ENCODE data around the gene CRCP. TPM values are rescaled to one million over a fixed set of nuclear protein-coding genes. Genes with fewer than 3 reads are reported as not detected.
"Not testable (repeated sequence)": the region's sequence is repeated elsewhere in the genome, so short reads cannot be mapped to it uniquely, and the experiment has no call there.

The CRCP gene
- total RNA-seq, 2 donors from 2014 or later, result 17.4 to 19.1 TPM

GRCh38 chr7:66105263-66105748 lies 9.3 kb upstream of the CRCP start:
- Histone ChIP-seq H3K9me3 (no peaks in the 10 kb centered on the region), H3K4me1 (peaks cover 6% of the 10 kb centered on the region), H3K27ac (no peak overlapping the region), H3K4me3 (no peak overlapping the region), H3K27me3 (no peaks in the 10 kb centered on the region), H3K36me3 (replicated peaks in 1 of 2; ENCODE audit: insufficient read depth in 1 of 2, low read depth in 2 of 2) (no peaks in the 10 kb centered on the region)
- no peak for ATAC-seq
- DNase-seq, result no peak
- intact Hi-C loops (cut with DNase I), result no loop called here
- TF ChIP-seq CTCF (IDR thresholded peaks at IDR 0.05), result no peak
- no peak for TF ChIP-seq POLR2A (IDR thresholded peaks at IDR 0.05)
- 95 to 98% methylated on average over 4 to 5 of the region's 5 CpGs for WGBS, 2 donors

- H3K9me3 ChIP-seq; H3K27ac ChIP-seq; H3K4me1 ChIP-seq; intact Hi-C loops (cut with DNase I); H3K36me3 ChIP-seq (replicated peaks in 1 of 2; ENCODE audit: insufficient read depth in 1 of 2, low read depth in 2 of 2); DNase-seq; H3K27me3 ChIP-seq; H3K4me3 ChIP-seq; ATAC-seq: not testable (repeated sequence)
- 78 to 85% methylated on average over 5 of the region's 5 CpGs for WGBS, 2 donors
Measured at GRCh38 chr7:66108410-66108809, 6.2 kb upstream of the CRCP start.

GRCh38 chr7:66110856-66111255 lies 3.8 kb upstream of the CRCP start:
- H3K27me3 ChIP-seq, result no peaks in the 10 kb centered on the region
- intact Hi-C loops (cut with DNase I), result no loop called here
- H3K4me3 ChIP-seq, result no peak overlapping the region
- H3K4me1 ChIP-seq, result peaks cover 13% of the 10 kb centered on the region
- no peak overlapping the region for H3K27ac ChIP-seq
- no peak for DNase-seq
- no peak for TF ChIP-seq CTCF (IDR thresholded peaks at IDR 0.05)
- TF ChIP-seq POLR2A (IDR thresholded peaks at IDR 0.05), result no peak
- ATAC-seq, result no peak
- WGBS, 2 donors, result 65 to 66% methylated on average over 5 to 9 of the region's 9 CpGs
- no peaks in the 10 kb centered on the region for H3K36me3 ChIP-seq (replicated peaks in 1 of 2; ENCODE audit: insufficient read depth in 1 of 2, low read depth in 2 of 2)
- no peaks in the 10 kb centered on the region for H3K9me3 ChIP-seq

- intact Hi-C loops (cut with DNase I); ATAC-seq; H3K27ac ChIP-seq; H3K9me3 ChIP-seq; H3K36me3 ChIP-seq (replicated peaks in 1 of 2; ENCODE audit: insufficient read depth in 1 of 2, low read depth in 2 of 2); H3K4me3 ChIP-seq; H3K27me3 ChIP-seq; DNase-seq: not testable (repeated sequence)
- H3K4me1 ChIP-seq, result peaks cover 52% of the 10 kb centered on the region
- 95 to 96% methylated on average over 12 of the region's 12 CpGs for WGBS, 2 donors
Measured at GRCh38 chr7:66116680-66117420, 2.2 kb downstream of the CRCP start.

GRCh38 chr7:66118603-66119002 lies 4.0 kb downstream of the CRCP start:
- WGBS, 2 donors, result 35 to 40% methylated on average over 3 of the region's 3 CpGs
- intact Hi-C loops (cut with DNase I), result no loop called here
- DNase-seq (no peak), ATAC-seq (no peak)
- Histone ChIP-seq H3K9me3 (no peaks in the 10 kb centered on the region), H3K27me3 (no peaks in the 10 kb centered on the region), H3K27ac (peak overlapping the region in 1 of 4 donors; percentile 10), H3K4me1 (peaks cover 52% of the 10 kb centered on the region), H3K36me3 (replicated peaks in 1 of 2; ENCODE audit: insufficient read depth in 1 of 2, low read depth in 2 of 2) (no peaks in the 10 kb centered on the region), H3K4me3 (no peak overlapping the region)
- TF ChIP-seq CTCF (IDR thresholded peaks at IDR 0.05) (no peak), POLR2A (IDR thresholded peaks at IDR 0.05) (no peak)

Data from body of pancreas (tissue), 4 donors.